Brain microvascular endothelial cell (primary cell): ENCODE measurements around the gene DMRTC2.
A peak's percentile ranks its signal among the peaks of the same experiment; 100 is the strongest.

ENCODE experiments used
- DNase-seq: peaks from one replicate; pipeline ENCODE4 v3.0.0-alpha.2; 2020
- H3K27ac ChIP-seq: fragments of 250-450 bp; sonication (Bioruptor Pico); 2 replicates; pipeline ENCODE4 v1.5.1; 2020; ENCODE audit warnings: mild to moderate bottlenecking, moderate library complexity
- H3K27me3 ChIP-seq: fragments of 250-450 bp; sonication (Bioruptor Pico); replicated peaks from 2 replicates; pipeline ENCODE4 v1.5.1; 2020; ENCODE audit warnings: mild to moderate bottlenecking
- H3K36me3 ChIP-seq: fragments of 250-450 bp; sonication (Bioruptor Pico); replicated peaks from 2 replicates; pipeline ENCODE4 v1.5.1; 2020; ENCODE audit warnings: mild to moderate bottlenecking
- H3K4me3 ChIP-seq: 2 replicates; pipeline ENCODE4 v1.5.1; 2011; ENCODE audit warnings: low read depth, mild to moderate bottlenecking, control low read depth, low read length, moderate library complexity
- CTCF ChIP-seq: IDR thresholded peaks from 2 replicates; pipeline ENCODE4 v1.5.1; 2011; ENCODE audit warnings: low read depth, mild to moderate bottlenecking, moderate library complexity, low read length, control low read depth, inconsistent platforms; ENCODE audit errors: missing control alignments
- in situ Hi-C: cut with HindIII; loops from 2 replicates; pipeline ENCODE4 v1.10.0; 2017; ENCODE audit warnings: low sequenced_read_pairs, low pct_ligation_motif_present

DMRTC2 gene

DNA sequence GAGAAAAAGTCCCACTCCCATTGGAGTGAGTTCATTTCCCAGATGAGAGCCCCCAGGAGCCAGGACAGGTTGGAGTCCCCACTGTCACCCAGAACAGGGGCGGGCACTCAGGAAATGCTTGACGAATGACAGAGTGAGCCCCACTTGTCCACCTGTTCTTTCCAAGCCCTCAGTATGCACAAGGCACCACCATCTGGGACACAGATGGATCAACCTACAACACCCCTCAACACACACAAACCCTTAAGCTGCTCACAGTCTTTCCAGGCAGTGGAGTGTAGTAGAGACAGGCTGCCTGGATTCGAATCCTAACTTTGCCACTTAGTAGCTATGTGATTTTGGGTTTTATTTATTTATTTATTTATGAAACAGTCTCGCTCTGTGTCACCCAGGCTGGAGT is 46.1 kb downstream of the DMRTC2 start:
- no peak for DNase-seq
- H3K4me3 ChIP-seq: no peak overlapping the region
- no peak overlapping the region for H3K27ac ChIP-seq
- peaks cover 33% of the 10 kb centered on the region for H3K36me3 ChIP-seq
- in situ Hi-C loops: no loop called here
- no peaks in the 10 kb centered on the region for H3K27me3 ChIP-seq
- TF ChIP-seq CTCF: no peak

GRCh38 chr19:41892173-41892902 is 47.5 kb downstream of the DMRTC2 start:
- H3K36me3 ChIP-seq: peaks cover 39% of the 10 kb centered on the region
- in situ Hi-C loops: no loop called here
- no peak for DNase-seq
- H3K27ac ChIP-seq: no peak overlapping the region
- H3K4me3 ChIP-seq: no peak overlapping the region
- H3K27me3 ChIP-seq: no peaks in the 10 kb centered on the region
- TF ChIP-seq CTCF: peak; percentile 5

- TF ChIP-seq CTCF: peak; percentile 54
- in situ Hi-C loops: no loop called here
- Histone ChIP-seq H3K27me3 (no peaks in the 10 kb centered on the region), H3K36me3 (peaks cover 53% of the 10 kb centered on the region), H3K27ac (no peak overlapping the region), H3K4me3 (no peak overlapping the region)
- DNase-seq: peak; percentile 15
Observed at GRCh38 chr19:41893899-41894298, 49.1 kb downstream of the DMRTC2 start.

- H3K27ac ChIP-seq: no peak overlapping the region
- in situ Hi-C loops: no loop called here
- TF ChIP-seq CTCF: no peak
- H3K27me3 ChIP-seq: no peaks in the 10 kb centered on the region
- H3K36me3 ChIP-seq: peaks cover 50% of the 10 kb centered on the region
- DNase-seq: no peak
- no peak overlapping the region for H3K4me3 ChIP-seq
Observed at GRCh38 chr19:41894350-41894749, 49.5 kb downstream of the DMRTC2 start.

DNA sequence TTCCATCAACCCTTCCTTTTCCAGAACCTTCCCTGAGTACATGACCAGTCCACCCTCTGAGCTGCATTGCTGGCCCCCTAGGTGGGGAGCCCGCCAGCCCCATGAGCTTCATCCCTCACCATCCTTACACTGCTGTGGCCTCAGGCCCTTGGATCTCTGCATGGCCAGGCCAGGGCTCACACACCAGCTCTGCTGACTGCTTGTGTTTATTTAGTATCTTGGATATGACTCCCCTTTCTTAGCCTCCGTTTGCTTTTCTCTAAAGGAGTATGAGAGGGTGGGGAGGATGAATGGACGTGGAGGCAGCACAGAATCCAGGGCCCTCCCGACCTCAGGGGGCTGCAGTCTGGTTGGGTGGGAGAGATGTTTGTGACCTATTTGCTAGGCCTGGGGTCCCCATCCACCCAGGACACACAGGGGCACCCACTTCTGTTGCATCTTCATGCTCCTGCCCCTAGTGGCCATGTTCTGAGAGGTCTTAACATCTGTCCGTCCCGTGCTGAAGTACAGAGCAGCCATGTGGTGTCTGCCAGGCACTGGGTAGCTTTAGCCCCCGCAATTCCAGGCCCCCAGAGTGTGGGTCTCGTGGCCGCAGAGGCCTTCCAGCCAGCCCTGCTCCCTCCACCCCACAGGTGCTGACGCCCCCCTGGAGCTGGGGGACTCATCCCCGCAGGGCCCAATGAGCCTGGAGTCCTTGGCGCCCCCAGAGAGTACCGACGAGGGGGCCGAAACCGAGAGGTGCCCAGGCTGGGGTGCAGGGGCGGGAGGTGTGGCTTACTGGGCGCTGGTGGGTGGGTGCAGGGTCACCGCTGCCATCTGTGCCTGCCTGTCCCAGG is 51.1 kb downstream of the DMRTC2 start:
- Histone ChIP-seq H3K36me3 (peaks cover 55% of the 10 kb centered on the region), H3K27ac (no peak overlapping the region), H3K4me3 (no peak overlapping the region), H3K27me3 (no peaks in the 10 kb centered on the region)
- in situ Hi-C loops: no loop called here
- TF ChIP-seq CTCF: peak; percentile 62
- no peak for DNase-seq
